Kasumi-1 (cell line): ENCODE data around the gene NR1H3.

Experiments used
- DNase-seq, 2 experiments: peaks; one replicate each; lab custom pipeline; 2025; lab: John Stamatoyannopoulos, UW

The NR1H3 gene

GRCh38 chr11:47269829-47270305, 12.1 kb downstream of the NR1H3 start, which contains the start of gene MADD:
Gene MADD, plus strand, starts transcription at chr11:47270133.
- DNase-seq, result peak; percentile 72

DNA sequence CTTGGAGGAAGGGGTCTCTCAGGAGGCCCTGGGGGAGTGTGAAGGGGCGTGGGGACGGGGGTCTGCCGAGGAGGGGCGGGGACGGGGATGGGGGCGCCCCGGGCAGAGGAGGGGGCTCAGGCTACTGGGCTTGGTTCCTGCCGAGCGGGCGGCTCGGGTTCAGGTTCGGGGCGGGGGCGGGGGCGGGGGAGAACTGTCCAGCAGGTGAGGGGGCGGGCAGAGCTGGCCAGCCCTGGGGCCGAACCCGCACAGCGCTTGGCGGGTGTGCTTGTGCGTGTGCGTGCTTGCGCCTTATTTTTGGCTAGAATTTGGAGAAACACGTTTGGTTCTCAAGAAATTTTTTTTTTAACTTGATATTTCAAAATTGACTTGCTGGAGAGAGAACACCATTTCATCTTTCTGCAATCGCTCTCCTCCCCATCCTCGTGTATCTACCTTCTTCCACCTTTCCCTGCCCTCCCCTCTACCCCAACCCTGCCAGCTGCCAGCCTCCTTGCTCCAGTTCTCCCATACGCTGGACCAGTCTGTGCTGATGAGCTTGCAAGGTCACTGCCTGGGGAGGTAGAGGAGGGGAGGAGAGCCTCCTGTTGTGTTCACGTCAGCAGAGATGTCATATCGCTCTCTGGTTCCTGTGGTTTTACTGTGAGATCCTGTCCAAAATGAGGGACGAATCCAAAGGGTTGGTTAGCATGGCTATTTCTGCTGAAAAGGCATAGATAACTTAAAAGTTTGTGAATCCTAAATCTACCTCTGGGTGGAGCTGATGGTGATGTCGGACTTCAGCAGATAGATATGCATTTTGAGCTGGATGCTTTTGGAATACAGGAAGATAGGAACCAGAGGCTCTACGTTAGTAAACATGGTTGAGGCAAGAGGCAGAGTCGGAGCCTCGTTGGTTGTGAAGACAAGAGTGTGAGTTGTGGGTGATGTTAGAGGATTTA, 12.8 kb downstream of the NR1H3 start:
- DNase-seq, result peak; percentile 49 to 51

GRCh38 chr11:47271328-47271727, 13.5 kb downstream of the NR1H3 start:
- peak in 1 of 2 experiments; percentile 7 for DNase-seq

DNA sequence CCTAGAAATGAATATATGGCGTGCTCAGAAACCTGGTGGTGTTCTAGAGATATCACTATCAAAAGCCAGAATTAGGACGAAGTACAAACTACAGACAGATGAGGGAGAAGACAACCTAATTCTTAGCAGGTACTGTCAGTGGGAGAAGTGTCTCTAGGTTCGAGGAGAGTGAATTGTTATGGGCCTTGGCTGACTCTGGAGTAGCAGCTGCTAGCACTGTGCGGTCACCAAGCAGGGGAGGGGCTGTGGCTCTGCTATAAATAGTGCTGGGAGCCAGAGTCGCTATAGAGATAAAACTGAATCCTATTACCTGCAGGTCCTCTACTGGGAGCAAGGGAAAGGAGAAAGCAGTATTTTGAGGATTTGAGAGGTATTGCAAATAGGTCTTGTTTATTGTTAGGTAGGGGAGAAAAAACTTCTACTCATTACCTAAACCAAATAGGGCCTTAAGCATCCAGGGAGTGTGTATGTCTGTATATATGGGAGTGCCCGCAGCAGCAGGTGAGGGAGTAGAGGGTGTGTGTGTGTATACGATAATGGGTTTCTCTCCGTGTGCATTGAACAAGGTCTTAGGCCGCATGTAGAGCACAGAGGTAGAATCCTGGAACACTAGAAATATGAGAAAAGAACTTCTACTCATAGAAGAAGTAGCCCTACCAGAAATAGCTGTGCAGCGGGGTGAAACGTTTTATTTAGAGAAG, 14.3 kb downstream of the NR1H3 start:
- no peak for DNase-seq

- peak; percentile 46 to 70 for DNase-seq
These were observed 14.9 kb downstream of the NR1H3 start for GRCh38 chr11:47272706-47273105.

GRCh38 chr11:47274495-47275235, 16.9 kb downstream of the NR1H3 start:
- no peak for DNase-seq

DNA sequence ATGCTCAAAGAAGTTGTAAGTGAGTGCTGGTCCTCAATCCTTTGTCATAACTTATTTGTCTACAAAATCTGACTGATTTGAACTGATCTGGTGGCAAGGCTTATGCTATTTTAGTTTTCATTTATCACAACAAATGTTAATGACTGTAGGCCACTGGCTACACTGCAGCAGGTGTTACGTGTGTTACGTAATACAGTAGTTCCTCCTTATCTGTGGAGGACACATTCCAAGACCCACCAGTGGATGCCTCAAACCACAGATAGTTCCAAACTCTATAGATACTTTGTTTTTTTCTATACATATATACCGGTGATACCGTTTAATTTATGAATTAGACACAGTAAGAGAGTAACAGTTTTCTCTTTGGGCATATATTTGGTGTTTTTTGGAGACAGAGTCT, 19.1 kb downstream of the NR1H3 start:
- no peak for DNase-seq

GRCh38 chr11:47278058-47278457, 20.3 kb downstream of the NR1H3 start:
- no peak for DNase-seq

DNA sequence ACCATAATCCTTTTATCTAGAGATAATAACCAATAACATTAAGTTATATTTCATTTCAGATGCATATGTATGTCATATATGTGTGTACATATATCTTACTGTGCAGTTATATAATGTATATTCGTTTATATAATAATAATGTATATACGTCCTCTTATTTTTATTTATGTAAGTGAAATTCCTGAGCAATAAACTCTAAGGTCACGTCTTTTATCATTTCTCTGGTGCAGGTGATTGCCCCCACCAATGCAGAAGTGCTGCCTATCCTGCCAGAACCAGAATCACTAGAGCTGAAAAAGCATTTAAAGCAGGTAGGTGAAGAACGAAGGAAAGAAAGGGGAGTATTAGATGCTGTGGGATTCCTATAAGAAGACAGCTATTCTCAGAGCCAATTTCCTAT, 21.0 kb downstream of the NR1H3 start:
- no peak for DNase-seq

DNA sequence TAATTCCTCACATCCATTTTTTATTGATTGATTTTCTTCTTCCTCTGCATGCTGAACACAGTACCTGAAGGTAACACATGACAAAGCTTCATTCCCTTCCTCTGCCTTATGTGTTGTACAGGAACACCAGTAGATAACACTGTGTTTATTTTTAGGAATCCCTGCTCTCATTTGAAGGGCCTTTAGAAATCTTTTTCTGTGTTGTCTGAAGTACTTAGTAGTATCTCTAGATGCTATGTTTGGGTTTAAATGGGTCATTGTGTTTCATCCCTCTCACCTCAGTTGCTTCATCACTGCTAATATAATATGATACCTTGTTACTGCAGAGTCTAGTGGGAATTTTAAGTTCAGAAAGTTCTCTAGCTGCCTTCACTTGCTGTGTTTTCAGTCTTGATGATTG, 22.3 kb downstream of the NR1H3 start:
- DNase-seq, result no peak

DNA sequence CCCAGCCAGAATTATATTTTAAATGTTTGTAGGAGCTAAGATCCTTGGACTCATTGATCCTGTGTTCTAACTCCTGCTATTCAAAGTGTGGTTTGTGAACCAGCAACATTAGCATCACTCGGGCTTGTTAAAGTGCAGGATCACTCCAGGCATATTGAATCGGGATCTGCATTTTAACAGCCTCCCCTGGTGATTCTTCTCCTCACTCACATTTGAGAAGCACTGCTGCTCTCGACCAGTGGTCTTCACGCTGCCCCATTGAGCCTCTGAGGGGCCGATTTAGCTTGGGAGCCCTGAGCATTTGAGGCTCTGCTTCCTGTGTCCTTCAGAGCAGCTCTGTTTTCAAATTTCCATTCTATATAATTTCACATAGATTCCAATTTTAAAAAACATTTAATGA, 23.1 kb downstream of the NR1H3 start:
- no peak for DNase-seq

- no peak for DNase-seq
These were observed 24.7 kb downstream of the NR1H3 start for GRCh38 chr11:47282462-47282861.

- no peak for DNase-seq
These were observed 26.4 kb downstream of the NR1H3 start for GRCh38 chr11:47284151-47284550.

GRCh38 chr11:47285969-47286770, 28.4 kb downstream of the NR1H3 start:
- no peak for DNase-seq

DNA sequence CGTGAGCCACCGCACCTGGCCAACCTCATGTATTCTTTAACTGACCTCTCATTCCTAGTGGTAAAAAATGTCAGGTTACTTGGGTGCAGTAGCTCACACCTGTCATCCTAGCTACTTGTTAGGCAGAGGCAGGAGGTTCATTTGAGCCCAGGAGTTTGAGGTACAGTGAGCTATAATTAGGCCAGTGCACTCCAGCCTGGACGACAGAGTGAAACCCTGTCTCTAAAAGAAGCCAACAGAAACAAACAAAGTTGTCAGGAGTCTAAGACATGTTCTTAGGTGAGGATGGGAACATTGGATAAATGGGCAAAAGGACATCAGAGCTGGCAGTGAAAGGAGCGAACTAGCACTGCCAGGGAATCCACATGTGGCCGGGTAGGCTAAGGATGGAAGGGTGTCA, 30.3 kb downstream of the NR1H3 start:
- no peak for DNase-seq

DNA sequence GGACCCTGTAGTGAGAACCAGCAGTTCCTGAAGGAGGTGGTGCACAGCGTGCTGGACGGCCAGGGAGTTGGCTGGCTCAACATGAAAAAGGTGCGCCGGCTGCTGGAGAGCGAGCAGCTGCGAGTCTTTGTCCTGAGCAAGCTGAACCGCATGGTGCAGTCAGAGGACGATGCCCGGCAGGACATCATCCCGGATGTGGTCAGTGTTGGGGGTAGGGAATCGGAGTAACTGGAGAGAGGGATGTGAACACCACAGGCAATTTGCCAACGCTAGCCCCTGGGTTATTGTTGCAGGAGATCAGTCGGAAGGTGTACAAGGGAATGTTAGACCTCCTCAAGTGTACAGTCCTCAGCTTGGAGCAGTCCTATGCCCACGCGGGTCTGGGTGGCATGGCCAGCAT, 32.1 kb downstream of the NR1H3 start:
- DNase-seq, result no peak

DNA sequence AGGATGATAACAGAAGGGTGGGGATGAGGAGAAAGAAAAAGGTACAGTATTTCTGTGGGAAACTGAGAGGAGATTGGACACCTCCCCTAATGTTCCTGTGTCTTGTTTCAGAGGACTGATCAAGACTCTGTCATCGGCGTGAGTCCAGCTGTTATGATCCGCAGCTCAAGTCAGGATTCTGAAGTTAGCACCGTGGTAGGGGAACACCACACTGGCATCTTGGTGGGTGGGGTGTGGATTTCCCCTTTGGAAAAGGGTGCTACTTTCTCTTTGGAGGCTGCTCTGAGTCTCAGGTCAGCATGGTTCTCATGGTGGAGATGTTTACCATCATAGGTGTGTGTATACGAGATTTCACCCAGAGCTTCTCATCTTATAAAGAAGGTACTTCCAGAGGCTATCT, 37.6 kb downstream of the NR1H3 start:
- DNase-seq, result no peak

DNA sequence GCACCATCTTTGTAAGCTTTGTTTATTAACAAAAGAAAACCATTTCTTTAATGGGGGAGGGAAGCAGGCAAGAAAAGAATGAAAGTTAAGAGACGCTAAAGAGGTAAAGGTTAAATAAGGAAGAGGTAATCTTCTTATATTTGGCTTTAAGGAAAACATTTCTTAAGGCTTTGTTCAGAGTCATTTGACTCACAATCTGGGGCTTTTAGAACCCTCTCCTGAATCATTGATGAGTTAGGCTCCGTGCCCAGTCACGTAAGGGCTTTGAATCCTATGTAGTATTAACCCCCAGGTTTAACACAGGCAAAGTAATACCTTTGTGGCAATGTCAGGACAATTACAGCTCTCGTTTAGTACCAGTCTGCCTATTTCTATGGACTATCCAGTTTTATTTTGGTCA, 38.2 kb downstream of the NR1H3 start:
- no peak for DNase-seq

GRCh38 chr11:47299078-47299477, 41.3 kb downstream of the NR1H3 start:
- no peak for DNase-seq

GRCh38 chr11:47302853-47303252, 45.1 kb downstream of the NR1H3 start:
- DNase-seq, result no peak

GRCh38 chr11:47305734-47306483, 48.1 kb downstream of the NR1H3 start:
- DNase-seq, result no peak
